Globus pallidus (tissue), 1 donor: ENCODE measurements around the gene CD163L1.
"Not testable (repeated sequence)": the region's sequence is repeated elsewhere in the genome, so short reads cannot be mapped to it uniquely, and the experiment has no call there.

Experiments
- DNase-seq: peaks from one replicate; pipeline ENCODE4 v3.0.0-alpha.2; 2015; ENCODE audit warnings: low spot score

The CD163L1 gene

DNA sequence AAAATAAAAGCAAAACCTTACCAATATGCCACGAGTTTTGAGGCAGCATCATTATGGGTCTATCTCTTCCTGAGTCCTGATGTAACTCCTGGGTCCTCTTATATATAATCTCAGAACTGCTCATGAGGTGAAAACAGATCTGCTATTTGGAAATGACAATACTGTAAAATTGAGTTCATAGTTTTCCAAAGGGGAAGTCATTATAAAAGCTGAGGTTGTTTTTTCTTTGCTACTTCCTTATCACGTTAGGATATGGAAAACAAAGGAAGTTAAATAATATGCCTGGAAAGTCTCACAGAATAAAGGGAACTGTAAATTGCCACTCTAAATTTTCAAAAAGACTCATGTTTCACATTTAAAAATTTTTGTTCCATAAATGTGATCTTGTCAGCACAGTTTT is at the start of gene CD163L1:
Gene CD163L1 (minus strand): TSS at position 78 of the 400 bp plus-strand sequence. CDS start 26 bp downstream, at position 52.
- DNase-seq: no peak

DNA sequence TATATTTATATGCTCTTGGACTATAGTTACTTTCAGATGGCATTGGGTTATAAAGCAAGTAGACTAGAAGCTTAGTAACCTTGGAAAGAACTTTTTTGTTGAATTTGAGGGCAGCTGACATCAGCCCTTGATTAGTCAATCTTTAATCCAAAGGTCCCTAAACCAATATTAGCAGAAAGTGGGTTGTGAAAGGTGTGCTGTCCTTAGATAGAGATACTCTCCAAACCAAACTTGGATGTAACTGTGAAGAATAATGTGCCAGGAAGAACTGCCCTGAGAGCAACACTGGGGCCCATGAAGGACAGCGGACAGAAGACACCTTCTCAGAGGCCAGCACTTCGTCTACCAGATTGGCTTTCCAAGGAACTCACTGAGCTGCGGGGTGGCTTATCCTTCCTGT is 49.1 kb upstream of the CD163L1 start:
- no peak for DNase-seq

GRCh38 chr12:7486512-7486911 is 42.6 kb upstream of the CD163L1 start:
- no peak for DNase-seq

GRCh38 chr12:7485095-7485494 is 41.1 kb upstream of the CD163L1 start:
- no peak for DNase-seq

- no peak for DNase-seq
These were observed 39.4 kb upstream of the CD163L1 start for GRCh38 chr12:7483343-7483742.

- no peak for DNase-seq
These were observed 35.8 kb upstream of the CD163L1 start for GRCh38 chr12:7479771-7480170.

GRCh38 chr12:7472060-7472459 is 28.1 kb upstream of the CD163L1 start:
- DNase-seq: no peak

- DNase-seq: peak; percentile 22
These were observed 16.7 kb upstream of the CD163L1 start for GRCh38 chr12:7460375-7461259.

DNA sequence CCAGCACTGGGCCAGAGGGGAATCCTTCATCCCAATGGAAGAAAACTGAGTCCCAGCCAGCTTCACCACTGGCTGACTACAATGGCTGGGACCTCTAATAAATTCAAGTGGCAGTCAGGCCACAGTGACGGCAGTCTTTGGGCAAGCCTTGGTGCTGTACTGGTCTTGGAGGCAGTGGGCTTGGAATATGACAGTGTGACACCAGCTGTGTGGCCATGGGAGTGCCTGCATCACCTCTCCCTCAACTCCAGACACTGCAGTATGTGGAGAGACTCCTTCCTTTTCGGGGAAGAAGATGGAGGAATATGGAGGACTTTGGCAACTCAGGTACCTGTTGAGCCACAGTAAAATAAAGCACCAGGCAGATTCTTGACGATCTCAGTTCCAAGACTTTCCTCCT is 16.0 kb upstream of the CD163L1 start:
- no peak for DNase-seq

DNA sequence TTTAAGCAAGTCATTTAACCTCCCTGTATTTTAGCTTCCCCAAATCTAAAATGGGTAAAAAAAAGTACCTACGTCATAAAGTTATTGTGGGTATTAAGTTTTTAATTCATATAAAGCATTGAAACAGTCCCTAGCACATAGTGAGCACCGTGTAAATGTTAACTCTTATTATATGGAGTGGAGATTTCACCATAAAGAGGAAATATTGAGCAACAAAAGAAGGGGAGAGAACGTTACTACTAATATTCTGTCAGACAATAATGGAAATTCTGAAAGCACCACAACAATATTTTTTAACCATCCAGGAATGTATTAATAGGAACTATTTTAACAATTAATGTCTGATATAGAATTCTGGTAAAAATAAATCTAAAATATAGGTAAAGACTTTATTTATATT is 7.8 kb upstream of the CD163L1 start:
- no peak for DNase-seq

- DNase-seq: no peak
These were observed 6.7 kb upstream of the CD163L1 start for GRCh38 chr12:7450667-7451066.

GRCh38 chr12:7448099-7448498 is 4.1 kb upstream of the CD163L1 start:
- no peak for DNase-seq

DNA sequence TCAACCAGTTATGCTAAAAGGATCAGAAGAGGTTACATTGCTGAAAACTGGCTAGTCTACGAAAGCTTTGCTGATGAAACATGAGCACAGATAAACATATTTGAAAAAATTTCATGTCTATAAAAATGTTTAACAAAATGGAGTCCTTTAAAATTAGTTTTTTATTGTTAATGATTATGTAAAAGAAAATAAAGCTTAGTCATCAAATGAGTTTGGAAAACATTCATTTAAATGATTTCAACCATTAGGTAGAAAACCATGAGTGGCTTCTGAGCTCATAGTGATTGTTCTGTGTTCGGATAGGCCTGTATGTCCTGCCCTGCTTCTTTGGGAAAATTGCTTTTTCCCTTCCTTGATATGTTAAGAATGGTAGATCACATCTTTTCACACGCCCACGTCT is 584 bp upstream of the CD163L1 start:
- no peak for DNase-seq

DNA sequence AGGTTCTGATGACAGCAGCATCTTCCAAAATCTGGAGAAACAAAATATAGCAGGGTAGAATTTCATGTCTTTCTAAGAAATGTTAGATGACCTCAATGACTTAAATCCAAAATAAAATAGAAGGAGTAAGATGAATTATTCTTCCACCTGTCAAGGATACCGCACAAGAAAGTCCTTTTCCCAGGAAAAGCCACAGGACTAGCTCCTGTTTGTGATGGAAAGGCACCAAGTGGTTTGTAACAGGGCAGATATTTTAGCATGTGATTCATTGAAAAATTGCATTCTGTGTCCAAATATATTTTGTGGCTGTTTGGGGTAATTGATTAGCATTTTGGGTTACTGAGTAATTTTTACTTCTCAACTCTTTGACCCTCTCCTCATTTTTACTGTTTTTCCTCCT is 2.7 kb downstream of the CD163L1 start:
- no peak for DNase-seq

DNA sequence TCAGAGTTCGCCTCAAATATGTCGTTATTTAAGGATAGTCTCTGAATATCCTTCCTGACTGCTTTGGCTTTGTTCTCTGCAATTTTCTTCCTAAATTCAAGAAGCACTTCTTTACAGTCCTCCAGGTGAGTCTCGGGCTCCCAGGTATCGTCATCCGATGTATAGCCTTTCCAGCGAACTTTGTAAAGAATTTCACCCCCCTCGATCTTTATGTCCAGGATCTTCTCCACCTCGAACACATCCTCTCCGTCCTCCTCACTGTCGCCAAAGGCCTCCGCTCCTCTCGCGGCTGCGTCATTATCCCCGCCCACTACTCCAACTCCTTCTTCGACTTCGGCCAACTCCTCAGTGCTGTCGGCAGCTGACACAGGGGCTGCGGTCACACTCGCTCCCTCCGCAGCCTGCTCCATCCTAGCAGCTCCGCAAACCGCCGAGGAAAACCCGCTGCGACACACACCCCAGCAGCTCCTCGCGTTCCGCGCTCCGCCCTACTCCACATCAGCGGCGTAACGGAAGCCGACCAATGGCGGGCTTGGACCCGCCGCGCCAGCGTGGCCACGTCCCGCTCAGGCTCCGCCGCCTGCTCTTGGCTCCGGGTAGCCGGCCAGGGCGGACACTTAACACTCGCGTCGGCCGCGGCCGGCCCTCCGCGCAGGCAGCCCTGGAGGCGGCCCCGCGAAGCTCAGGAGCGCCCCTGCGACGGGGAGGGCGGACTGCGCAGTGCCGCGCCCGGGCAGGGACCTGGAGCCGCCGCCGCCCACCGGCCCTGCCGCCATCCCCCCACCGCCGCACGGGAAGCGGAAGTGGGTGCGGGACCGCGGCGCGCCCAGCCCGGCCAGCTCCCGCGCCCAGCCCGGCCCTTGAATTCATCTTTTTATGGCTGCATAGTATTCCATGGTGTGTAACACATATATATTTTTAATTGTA is 4.1 kb downstream of the CD163L1 start:
- DNase-seq: no peak

GRCh38 chr12:7438291-7438995 is 5.5 kb downstream of the CD163L1 start:
- not testable (repeated sequence) for DNase-seq

- DNase-seq: not testable (repeated sequence)
These were observed 6.5 kb downstream of the CD163L1 start for GRCh38 chr12:7437494-7437893.

GRCh38 chr12:7434670-7435069 is 9.3 kb downstream of the CD163L1 start:
- DNase-seq: no peak

DNA sequence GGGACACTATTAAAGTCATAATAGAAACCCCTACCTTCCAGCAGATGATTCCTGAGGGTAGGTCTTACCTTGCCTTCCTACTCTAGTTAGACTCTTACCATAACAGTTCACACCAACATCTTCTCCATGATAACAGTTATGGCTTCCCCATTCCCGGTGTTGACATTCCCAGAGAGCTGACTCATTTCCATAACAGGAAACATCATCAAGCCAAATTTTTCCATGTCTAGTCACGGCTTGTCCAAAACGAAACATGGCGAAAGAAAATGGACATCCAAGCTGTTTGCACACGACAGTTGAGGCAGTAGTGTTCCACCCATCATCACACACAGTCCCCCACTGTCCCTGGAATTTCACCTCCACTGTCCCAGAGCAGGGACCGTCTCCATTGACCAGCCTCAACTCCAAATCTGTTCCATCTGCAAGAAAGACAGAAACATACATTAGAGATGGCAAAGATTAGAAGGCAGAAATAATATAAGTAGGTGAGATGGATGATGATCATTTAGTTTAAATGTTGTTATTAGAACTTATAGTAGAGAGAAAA is 10.6 kb downstream of the CD163L1 start:
- no peak for DNase-seq

- no peak for DNase-seq
These were observed 11.8 kb downstream of the CD163L1 start for GRCh38 chr12:7431993-7432685.

DNA sequence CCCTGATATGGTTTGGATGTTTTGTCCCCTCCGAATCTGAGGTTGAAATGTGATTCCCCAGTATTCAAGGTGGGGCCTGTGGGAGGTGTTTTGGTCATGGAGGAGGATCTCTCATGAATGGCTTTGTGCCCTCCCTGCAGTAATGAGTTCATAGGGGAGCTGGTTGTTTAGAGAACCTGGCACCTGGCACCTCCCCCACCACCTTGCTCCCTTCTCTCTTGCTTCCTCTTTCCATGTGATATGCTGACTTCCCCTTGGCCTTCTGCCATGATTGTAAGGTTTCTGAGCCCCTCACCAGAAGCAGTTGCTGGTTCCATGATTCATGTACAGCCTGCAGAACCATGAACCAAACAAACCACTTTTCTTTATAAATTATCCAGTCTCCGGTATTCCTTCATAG is 32.6 kb downstream of the CD163L1 start:
- no peak for DNase-seq
